NCI-H510A treated with DMSO at 0.1 percent for 48 hours (cell line): ENCODE data around the gene TOPBP1.
"Not testable (repeated sequence)": the region's sequence is repeated elsewhere in the genome, so short reads cannot be mapped to it uniquely, and the experiment has no call there.

Experiments used
- DNase-seq: peaks from one replicate; lab custom pipeline; 2025; lab: John Stamatoyannopoulos, UW

TOPBP1 gene

GRCh38 chr3:133572158-133573053 lies 89.3 kb downstream of the TOPBP1 start:
- DNase-seq: no peak

DNA sequence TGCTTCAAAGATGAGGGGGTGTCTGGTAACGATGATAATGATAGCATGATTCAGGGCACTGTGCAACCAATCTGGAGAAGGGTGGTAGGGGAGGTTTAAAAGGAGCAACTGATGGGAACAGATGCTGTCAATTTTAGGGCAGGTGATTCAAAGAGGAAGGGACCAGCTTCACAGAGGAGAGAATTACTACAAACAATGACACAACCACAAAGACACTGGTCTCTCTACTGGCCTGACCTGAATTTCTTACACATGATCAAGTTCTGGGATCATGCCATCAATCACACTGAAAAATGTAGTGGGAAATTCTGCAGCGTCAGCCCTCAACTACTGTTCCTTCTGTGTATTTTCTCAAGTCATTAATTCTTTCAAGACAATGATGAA lies 90.8 kb downstream of the TOPBP1 start:
- DNase-seq: no peak

GRCh38 chr3:133570139-133570936 lies 91.4 kb downstream of the TOPBP1 start:
- no peak for DNase-seq

DNA sequence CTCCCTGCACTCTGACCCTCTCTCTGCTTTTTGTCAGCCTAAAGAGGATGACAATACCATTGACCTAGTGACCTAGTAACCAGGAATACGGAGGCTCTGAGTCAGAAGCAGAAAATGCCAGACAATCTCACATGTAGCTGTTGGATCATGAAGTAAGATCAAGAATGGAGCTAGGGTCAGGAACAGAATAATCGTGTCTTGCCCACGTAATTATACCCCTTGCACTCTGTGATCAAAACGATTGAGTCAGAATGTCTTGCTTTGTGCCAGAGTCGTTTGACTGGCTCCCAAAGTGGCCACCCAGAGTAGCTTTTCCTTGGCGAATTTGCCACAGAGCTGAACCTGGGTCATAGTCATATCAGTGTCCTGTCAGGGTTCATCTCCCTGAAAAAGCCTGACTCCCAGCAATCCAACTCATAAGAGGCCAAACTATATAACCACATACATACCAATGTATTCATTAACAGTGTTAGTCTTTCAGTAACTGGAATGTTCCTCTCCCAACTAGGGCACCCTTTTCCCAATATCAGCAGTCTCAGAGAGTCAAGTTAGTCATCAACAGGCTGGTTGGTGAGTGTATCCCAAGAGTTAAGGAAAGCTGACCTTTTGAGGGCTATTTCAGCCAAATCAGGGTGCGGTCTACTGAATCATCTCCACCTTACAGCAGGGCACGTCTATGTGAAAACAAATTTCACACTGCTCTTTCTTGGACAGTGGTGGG lies 93.3 kb downstream of the TOPBP1 start:
- no peak for DNase-seq

DNA sequence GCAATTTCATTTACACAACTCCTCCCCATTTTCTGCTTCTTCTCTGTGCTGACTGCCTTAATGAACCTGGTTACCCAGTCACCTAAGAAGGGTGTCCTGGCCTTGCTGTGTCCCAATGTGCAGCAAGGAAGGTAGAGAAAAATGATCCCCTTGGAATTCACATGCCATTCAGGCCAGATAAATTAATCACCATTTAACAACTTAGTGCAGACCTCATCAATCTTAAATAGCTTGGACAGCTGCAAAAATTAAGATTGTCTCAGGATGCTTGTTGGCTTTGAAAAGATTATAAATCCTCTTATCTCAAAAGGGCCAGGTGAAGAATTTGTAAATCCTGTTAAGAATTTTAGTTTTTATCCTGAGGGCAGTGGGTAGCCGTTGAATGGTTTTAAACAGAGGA lies 97.9 kb downstream of the TOPBP1 start:
- DNase-seq: no peak

GRCh38 chr3:133563186-133563591 lies 98.6 kb downstream of the TOPBP1 start:
- no peak for DNase-seq

DNA sequence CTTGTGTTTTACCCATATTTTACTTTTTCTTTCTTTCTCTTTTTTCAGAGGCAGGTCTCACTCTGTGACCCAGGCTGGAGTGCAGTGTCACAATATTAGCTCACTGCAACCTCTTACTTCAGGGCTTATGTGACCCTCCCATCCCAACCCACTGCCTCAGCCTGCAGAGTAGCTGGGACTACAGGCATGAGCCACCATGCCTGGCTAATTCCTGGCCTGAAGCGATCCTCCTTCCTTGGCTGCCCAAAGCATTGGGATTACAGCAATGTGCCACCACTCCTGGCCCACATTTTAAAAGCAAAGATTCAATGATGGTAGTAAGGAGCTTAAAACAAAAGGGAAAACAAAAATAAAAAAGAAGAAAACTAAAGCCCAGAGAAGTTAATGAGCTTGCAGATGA lies 99.4 kb downstream of the TOPBP1 start:
- no peak for DNase-seq

- no peak for DNase-seq
Measured at GRCh38 chr3:133561679-133562078, 100.1 kb downstream of the TOPBP1 start.

GRCh38 chr3:133551589-133551988 lies 110.2 kb downstream of the TOPBP1 start:
- DNase-seq: not testable (repeated sequence)
